Esophagus squamous epithelium (tissue), 5 donors: ENCODE data around the gene CUBN. TPM values are rescaled to one million over a fixed set of nuclear protein-coding genes. Genes with fewer than 3 reads are reported as not detected.

Experiments used
- DNase-seq: peaks from one replicate; lab custom pipeline; 2025; lab: John Stamatoyannopoulos, UW
- H3K27ac ChIP-seq, 4 donors: fragments of 200-600 bp; sonication (generic); one replicate each; pipeline ENCODE4 v1.5.1; 2016 to 2019; ENCODE audit warnings: mild to moderate bottlenecking in 1 of 4
- H3K27me3 ChIP-seq, 4 donors: fragments of 200-600 bp; sonication (generic); 1 replicate in 3 of 4; 2 replicates in 1 of 4; pipeline versions ENCODE4 v1.5.1 to v1.6.0; 2017 to 2021; ENCODE audit warnings: antibody characterized with exemption in 1 of 4
- H3K36me3 ChIP-seq, 3 donors: fragments of 200-600 bp; sonication (generic); one replicate each; pipeline ENCODE4 v1.5.1; 2016 to 2019
- H3K4me1 ChIP-seq, 3 donors: fragments of 200-600 bp; sonication (generic); one replicate each; pipeline ENCODE4 v1.5.1; 2017 to 2019
- H3K4me3 ChIP-seq, 4 donors: fragments of 200-600 bp; sonication (generic); 1 replicate in 3 of 4; 2 replicates in 1 of 4; pipeline ENCODE4 v1.5.1; 2016 to 2019; ENCODE audit warnings: mild to moderate bottlenecking in 2 of 4, moderate library complexity in 1 of 4
- H3K9me3 ChIP-seq, 3 donors: fragments of 200-600 bp; sonication (generic); one replicate each; pipeline ENCODE4 v1.5.1; 2016 to 2019
- CTCF ChIP-seq, 6 experiments: fragments of 450-650 bp in 4 of 6; fragments of 200-600 bp in 2 of 6; sonication (generic) in 2 of 6; IDR thresholded peaks; one replicate each; pipeline ENCODE4 v1.5.1; 2016 to 2019; ENCODE audit warnings: antibody characterized with exemption in 6 of 6, mild to moderate bottlenecking in 4 of 6, moderate library complexity in 4 of 6
- POLR2A ChIP-seq, 4 donors: fragments of 450-650 bp; IDR thresholded peaks; one replicate each; pipeline ENCODE4 v1.6.1; 2017; ENCODE audit warnings: antibody characterized with exemption in 4 of 4, mild to moderate bottlenecking in 4 of 4, moderate library complexity in 3 of 4
- WGBS, 2 donors: methylation state at CpG; one replicate each; pipeline ENCODE4 v1.1.5; 2018; 5-methylcytosine and 5-hydroxymethylcytosine counted together
- intact Hi-C: fragments of 100-400 bp; cut with DNase I; formaldehyde crosslinking; loops from one replicate; pipeline ENCODE4 v1.15.0; 2022
- total RNA-seq, 4 donors: library from RNA; depleted of rRNA; stranded (reverse); fragments of >200 nt; gene quantifications; one replicate each; pipeline ENCODE4 v1.1.0, GENCODE V29; 2016
- donor health status: DM: yes; HTN: yes; CAD: no.

The CUBN gene
- total RNA-seq, 4 donors from 2014 or later, result 0.15 to 0.83 (median 0.51) TPM

GRCh38 chr10:17161775-17162174 is 32.2 kb upstream of the CUBN start:
- H3K27me3 ChIP-seq, result no peaks in the 10 kb centered on the region
- DNase-seq, result no peak
- no peaks in the 10 kb centered on the region for H3K36me3 ChIP-seq
- intact Hi-C loops, result no loop called here
- H3K9me3 ChIP-seq, result no peaks in the 10 kb centered on the region
- H3K4me3 ChIP-seq, result no peak overlapping the region
- H3K27ac ChIP-seq, result no peak overlapping the region
- no peaks in the 10 kb centered on the region for H3K4me1 ChIP-seq
- no peak for TF ChIP-seq CTCF (IDR thresholded peaks at IDR 0.05)
- no peak for TF ChIP-seq POLR2A (IDR thresholded peaks at IDR 0.05)
- 54 to 58% methylated on average over 3 of the region's 3 CpGs for WGBS, 2 donors

GRCh38 chr10:17157024-17157423 is 27.4 kb upstream of the CUBN start:
- DNase-seq, result no peak
- Histone ChIP-seq H3K9me3 (no peaks in the 10 kb centered on the region), H3K27ac (no peak overlapping the region), H3K4me1 (no peaks in the 10 kb centered on the region), H3K4me3 (no peak overlapping the region), H3K36me3 (peaks cover 0 to 5% (median 0%) of the 10 kb centered on the region in 3 donors), H3K27me3 (no peaks in the 10 kb centered on the region)
- intact Hi-C loops, result no loop called here
- TF ChIP-seq CTCF (IDR thresholded peaks at IDR 0.05) (no peak), POLR2A (IDR thresholded peaks at IDR 0.05) (no peak)
- 77 to 82% methylated on average over 2 of the region's 2 CpGs for WGBS, 2 donors

GRCh38 chr10:17155826-17156225 is 26.2 kb upstream of the CUBN start:
- no peak for DNase-seq
- TF ChIP-seq CTCF (IDR thresholded peaks at IDR 0.05) (no peak), POLR2A (IDR thresholded peaks at IDR 0.05) (no peak)
- intact Hi-C loops, result no loop called here
- Histone ChIP-seq H3K36me3 (peaks cover 0 to 5% (median 0%) of the 10 kb centered on the region in 3 donors), H3K4me1 (no peaks in the 10 kb centered on the region), H3K9me3 (no peaks in the 10 kb centered on the region), H3K27me3 (no peaks in the 10 kb centered on the region), H3K4me3 (no peak overlapping the region), H3K27ac (no peak overlapping the region)

- no peak overlapping the region for H3K27ac ChIP-seq
- no peaks in the 10 kb centered on the region for H3K9me3 ChIP-seq
- intact Hi-C loops, result no loop called here
- no peaks in the 10 kb centered on the region for H3K4me1 ChIP-seq
- H3K4me3 ChIP-seq, result no peak overlapping the region
- TF ChIP-seq POLR2A (IDR thresholded peaks at IDR 0.05), result no peak
- no peak for TF ChIP-seq CTCF (IDR thresholded peaks at IDR 0.05)
- no peak for DNase-seq
- H3K27me3 ChIP-seq, result no peaks in the 10 kb centered on the region
- H3K36me3 ChIP-seq, result peaks cover 0 to 5% (median 0%) of the 10 kb centered on the region in 3 donors
Measured at GRCh38 chr10:17154116-17154515, 24.5 kb upstream of the CUBN start.

GRCh38 chr10:17153321-17153720 is 23.7 kb upstream of the CUBN start:
- H3K27me3 ChIP-seq, result no peaks in the 10 kb centered on the region
- 83 to 87% methylated on average over 5 of the region's 5 CpGs for WGBS, 2 donors
- TF ChIP-seq CTCF (IDR thresholded peaks at IDR 0.05), result no peak
- no peak for TF ChIP-seq POLR2A (IDR thresholded peaks at IDR 0.05)
- H3K9me3 ChIP-seq, result no peaks in the 10 kb centered on the region
- peaks cover 0 to 5% (median 0%) of the 10 kb centered on the region in 3 donors for H3K36me3 ChIP-seq
- intact Hi-C loops, result no loop called here
- no peaks in the 10 kb centered on the region for H3K4me1 ChIP-seq
- no peak overlapping the region for H3K4me3 ChIP-seq
- H3K27ac ChIP-seq, result no peak overlapping the region
- no peak for DNase-seq
